ENCODE results near the gene NAMPT.

The NAMPT gene

DNA sequence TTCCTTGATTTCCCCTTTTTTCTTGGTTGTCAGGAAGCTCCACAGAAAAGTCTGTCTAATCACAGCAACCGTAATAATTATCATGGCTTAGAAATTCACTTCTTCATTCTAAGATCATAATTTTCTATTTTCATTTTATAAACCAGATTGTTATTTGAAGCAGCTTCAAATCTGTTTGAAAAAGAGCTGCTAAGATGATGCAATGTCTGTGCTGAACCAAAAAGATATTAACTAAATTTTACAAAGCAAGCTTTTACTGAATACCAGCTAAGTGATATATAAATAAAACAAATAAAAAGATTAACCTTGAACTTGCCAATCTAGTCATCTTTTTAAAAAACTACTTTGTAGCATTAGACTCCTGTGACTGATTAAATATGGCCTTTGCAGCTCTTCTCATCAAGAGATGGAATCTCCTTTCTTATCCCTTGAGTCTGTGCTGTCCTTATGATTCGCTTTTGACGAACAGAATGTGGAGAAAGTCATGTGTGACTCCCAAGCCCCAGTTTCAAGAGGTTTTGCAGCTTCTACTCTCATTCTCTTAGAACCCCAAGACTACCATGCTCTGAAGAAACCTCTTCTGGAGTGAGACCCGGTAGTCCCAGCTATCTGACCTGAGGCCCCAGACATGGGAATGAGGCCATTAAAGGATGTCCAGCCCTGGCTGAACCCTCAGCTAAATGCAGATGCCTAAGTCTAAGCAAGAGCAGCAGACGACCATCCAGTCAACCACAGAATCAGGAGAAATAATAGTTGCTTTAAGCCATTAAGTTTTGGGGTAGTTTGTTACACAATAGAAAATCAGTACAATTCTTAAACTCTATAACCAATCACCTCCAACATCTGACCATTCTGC lies 14.4 kb downstream of the NAMPT start:
- no peak for DNase-seq

- DNase-seq: no peak
Observed at GRCh38 chr7:106269254-106269961, 15.4 kb downstream of the NAMPT start.

DNA sequence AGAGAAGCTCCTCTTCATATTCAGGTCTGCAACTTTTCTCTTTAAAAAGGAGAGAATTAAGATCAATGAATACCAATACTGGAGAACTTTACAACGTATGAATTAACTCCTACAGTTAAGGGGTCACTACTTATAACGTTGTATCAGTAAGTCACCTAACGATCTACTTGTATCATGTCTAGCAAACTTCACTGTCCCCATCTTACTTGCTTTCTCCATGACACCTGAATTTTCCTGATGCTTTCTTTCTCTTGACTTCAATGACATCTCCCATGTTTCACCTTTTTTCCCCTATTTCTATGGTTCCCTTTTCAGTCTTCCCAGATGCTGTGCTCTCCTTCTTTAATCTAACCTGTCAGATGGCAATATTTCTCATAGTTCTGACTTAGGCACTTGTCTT lies 19.6 kb downstream of the NAMPT start:
- DNase-seq: no peak

GRCh38 chr7:106262221-106262881 lies 22.4 kb downstream of the NAMPT start:
- peak; percentile 60 to 78 for DNase-seq

GRCh38 chr7:106260136-106260561 lies 24.6 kb downstream of the NAMPT start:
- no peak for DNase-seq

- peak in 1 of 2 donors; percentile 18 for DNase-seq
Observed at GRCh38 chr7:106258789-106259188, 26.0 kb downstream of the NAMPT start.

DNA sequence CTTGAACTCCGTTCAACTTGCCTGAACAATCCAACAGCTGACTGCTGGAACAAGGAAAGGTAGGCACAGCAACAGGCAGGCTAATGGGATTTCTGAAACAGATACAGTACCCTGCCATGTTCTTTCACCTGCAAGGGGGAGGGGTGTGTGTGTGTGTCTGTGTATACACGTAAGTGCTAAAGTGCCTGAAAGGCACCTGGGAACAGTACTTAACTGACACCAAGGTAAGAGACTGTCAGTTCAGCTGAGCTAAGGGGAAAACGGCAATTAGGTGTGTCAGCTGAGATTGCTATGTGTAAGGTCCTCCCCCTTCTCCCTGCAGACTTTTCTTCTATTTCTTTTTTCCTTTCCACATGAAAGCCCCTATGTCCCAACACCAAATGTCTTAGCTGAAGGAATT lies 27.0 kb downstream of the NAMPT start:
- peak in 1 of 2 donors; percentile 9 for DNase-seq

GRCh38 chr7:106256144-106256543 lies 28.6 kb downstream of the NAMPT start:
- DNase-seq: no peak

- DNase-seq: peak in 1 of 2 donors; percentile 10
Observed at GRCh38 chr7:106255246-106255645, 29.5 kb downstream of the NAMPT start.

- peak in 1 of 2 donors; percentile 12 for DNase-seq
Observed at GRCh38 chr7:106254525-106255116, 30.2 kb downstream of the NAMPT start.

GRCh38 chr7:106252568-106252967 lies 32.2 kb downstream of the NAMPT start:
- no peak for DNase-seq

DNA sequence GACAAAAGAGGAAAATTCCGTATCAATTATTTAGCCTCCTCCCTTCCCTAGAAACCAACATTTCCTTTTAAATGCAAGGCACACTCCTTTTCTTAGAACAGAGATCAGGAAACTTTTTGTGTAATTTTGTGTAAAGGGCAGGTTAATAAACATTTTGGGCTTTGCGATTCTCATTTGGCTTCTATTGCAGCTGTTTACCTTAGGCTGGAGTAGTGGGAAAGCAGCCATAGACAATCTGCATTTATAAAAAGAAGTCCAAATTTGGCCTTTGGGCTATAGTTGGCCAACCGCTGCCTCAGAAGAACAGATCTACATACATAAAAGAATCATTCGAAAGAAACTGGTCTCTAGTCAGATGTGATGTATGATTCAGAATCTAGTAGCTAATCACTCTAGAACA lies 35.3 kb downstream of the NAMPT start:
- peak in 1 of 2 donors; percentile 15 for DNase-seq

DNA sequence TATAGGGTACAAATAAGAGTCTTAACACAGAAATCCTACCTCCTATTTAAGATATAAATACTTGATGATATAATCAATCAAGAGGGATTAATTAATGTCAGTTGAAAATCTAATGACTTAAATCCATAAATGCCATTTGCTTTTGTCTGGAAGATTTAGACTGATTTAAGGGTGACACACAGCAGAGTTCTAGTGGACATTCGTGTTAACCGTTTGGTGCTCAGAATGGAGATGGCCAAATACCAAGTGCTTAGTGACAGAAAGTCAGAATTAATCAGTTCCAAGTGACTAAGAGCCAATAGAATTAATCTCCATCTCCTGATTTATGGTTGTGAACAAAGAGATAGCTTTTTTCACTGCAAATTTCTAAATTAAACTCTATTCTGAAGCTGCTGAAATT lies 36.2 kb downstream of the NAMPT start:
- peak in 1 of 2 donors; percentile 43 for DNase-seq

- DNase-seq: peak in 1 of 2 donors; percentile 37
Observed at GRCh38 chr7:106247841-106248240, 36.9 kb downstream of the NAMPT start.

DNA sequence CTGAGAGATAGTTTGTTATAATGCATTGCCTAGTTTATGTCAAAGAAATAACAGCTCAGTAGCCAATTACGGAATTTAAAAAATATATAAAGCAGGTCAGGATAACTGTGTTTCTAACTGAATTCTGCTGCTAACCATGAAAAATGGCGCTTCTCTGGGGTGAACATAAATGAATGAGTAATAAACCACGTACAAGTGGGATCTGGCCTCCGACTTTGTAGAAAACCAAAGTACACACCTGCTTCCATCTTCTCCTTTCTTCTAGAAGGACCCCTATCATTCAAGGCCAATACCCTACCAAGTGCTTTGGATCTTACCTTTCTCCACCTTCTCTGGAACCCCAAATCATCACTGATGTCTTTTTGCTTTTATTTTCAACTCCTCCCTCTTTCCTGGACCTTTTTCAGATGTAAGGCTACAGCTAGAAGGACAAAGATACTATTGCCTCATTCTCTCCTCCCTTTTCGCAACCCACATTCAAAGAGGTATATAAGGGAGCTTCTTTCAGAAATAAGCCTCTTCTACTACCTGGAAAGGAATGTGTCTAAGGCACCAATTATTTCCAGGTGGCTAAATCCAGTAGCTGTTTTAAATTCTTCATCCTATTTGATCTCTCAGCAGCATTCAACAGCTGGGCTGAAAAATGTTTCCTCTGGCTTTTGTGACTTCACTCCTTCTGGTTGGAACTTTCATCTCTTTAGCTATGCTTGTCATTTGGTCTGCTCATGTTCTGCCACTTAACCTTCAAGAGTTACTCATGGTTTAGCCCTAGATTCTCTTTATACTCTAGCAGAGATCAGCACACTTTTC lies 37.7 kb downstream of the NAMPT start:
- peak in 1 of 2 donors; percentile 59 for DNase-seq

DNA sequence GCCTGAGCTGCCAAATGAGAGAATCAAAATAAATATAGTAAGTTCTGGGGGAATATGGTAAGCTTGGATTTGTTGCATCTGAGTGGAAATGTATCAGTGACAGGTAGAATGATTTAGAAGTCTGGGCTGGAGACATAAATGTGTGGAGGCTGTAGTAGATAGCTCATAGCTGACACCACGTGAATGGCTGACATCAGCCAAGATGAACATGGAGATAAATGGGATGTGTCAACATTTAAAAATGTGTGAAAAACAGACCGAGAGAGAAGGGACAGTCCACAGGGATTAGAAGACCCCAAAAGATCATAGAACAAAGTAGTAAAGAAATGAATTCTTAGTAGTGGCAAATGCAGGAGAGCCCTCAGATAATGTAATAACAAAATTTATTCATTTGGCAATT lies 40.9 kb downstream of the NAMPT start:
- DNase-seq: no peak

DNA sequence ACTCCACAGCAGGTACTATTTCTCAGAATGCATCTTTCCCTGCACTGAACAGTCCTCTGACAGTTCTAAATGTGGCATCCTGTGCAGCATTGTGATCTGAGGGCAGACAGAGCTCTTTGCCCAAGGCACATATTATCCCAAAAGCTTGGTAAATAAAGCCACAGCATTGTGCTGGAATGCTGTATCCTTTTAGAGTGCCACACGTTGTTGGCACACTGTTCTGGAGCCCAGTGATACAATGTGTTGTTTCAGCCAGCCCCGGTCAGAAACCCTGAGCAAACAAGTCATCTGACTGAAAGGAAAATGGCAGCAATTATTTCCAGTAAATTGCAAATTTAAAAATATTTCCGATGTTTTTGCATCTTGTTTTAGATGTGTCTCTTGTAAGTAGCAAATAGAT lies 45.4 kb downstream of the NAMPT start:
- no peak for DNase-seq

DNA sequence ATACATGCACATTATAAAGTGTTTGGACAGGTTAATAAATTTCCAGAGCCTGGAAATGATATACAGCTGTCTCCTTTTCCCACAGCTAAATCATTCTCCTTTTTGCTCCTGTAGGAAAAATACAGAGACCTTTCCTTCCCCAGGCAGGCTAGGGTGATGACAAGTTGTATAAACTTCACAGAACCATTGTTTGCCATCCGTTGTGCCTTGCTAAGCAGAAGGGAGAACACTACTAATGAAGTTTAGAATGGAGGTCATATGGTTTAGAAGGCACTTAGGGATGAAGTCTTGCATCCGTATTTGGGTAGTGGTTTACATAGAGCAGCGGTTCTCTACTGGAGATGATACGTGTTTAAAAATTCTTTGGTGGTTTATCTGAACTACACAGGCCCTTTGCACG lies 46.0 kb downstream of the NAMPT start:
- DNase-seq: no peak

DNA sequence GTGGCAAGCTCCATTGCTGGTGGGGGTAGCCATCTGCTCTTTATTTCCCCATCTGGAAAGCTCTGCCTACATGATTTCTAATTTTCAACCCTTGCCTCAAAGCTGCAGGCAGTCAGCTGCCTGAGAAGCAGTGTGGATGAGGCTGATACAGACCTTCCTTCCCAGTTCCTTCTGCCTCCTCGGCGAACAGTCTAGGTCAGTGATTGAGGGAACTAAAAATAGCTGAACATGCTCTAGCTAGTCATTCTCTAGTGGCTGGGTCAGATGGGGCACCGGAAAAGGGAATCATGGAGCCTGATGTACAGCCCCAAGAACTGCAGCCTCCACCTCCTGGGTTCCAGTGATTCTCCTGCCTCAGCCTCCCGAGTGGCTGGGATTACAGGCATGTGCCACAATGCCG lies 48.7 kb downstream of the NAMPT start:
- DNase-seq: peak in 1 of 2 donors; percentile 19

DNA sequence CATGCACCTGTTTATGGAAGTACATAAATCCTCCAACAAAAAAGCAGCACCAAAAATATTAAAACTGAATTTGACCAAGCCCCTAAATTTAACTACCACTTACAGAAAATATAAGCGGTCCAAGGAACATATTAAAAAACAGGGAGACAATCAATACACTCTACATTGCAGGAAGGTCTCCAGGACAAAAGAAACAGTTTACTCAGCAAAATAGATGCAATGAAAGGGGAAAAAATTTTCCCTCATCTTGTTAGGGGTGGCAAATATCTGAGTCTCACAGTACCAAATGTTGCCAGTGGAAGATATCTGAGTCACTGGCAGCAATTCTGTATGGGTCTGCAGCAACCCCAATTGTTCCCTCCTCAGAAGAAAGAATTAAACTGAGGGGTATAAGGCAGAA lies 50.4 kb downstream of the NAMPT start:
- DNase-seq: no peak

- DNase-seq: no peak
Observed at GRCh38 chr7:106231856-106232490, 52.8 kb downstream of the NAMPT start.

GRCh38 chr7:106225856-106226255 lies 58.9 kb downstream of the NAMPT start:
- DNase-seq: no peak

Measured in inflammatory macrophage treated with lipopolysaccharide for 1 hour (primary cell).